Breast epithelium (tissue), 3 donors: ENCODE data around the gene DTX3L.

Source experiments
- POLR2A ChIP-seq: fragments of 450-650 bp; IDR thresholded peaks from one replicate; pipeline ENCODE4 v1.6.1; 2016; ENCODE audit warnings: antibody characterized with exemption, mild to moderate bottlenecking, moderate library complexity
- TF ChIP-seq, protein P1 (sequence below), 3 donors: fragments of 450-650 bp; IDR thresholded peaks; one replicate each; pipeline ENCODE4 v1.5.1; 2016 to 2017; ENCODE audit warnings: antibody characterized with exemption in 3 of 3, mild to moderate bottlenecking in 3 of 3, moderate library complexity in 3 of 3

DNA sequence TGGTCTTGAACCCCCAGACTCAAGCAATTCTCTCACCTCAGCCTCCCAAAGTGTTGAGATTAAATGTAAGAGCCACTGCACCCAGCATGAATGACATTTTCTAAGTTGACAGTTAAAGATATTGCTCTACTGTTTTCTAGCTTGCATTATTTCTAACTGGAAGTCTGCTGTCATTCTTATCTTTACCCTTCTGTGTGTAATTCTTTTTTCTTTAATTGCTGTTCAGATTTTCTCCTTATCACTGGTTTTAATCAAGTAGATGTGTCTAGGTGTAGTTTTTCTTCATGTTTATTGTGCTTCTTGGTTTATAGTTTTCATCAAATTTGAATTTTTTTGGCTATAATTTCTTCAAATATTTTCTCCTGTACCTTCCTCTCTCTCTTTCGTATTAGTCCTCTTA, 18.3 kb downstream of the DTX3L start:
- no peak for TF ChIP-seq POLR2A
- TF ChIP-seq, protein P1, sequence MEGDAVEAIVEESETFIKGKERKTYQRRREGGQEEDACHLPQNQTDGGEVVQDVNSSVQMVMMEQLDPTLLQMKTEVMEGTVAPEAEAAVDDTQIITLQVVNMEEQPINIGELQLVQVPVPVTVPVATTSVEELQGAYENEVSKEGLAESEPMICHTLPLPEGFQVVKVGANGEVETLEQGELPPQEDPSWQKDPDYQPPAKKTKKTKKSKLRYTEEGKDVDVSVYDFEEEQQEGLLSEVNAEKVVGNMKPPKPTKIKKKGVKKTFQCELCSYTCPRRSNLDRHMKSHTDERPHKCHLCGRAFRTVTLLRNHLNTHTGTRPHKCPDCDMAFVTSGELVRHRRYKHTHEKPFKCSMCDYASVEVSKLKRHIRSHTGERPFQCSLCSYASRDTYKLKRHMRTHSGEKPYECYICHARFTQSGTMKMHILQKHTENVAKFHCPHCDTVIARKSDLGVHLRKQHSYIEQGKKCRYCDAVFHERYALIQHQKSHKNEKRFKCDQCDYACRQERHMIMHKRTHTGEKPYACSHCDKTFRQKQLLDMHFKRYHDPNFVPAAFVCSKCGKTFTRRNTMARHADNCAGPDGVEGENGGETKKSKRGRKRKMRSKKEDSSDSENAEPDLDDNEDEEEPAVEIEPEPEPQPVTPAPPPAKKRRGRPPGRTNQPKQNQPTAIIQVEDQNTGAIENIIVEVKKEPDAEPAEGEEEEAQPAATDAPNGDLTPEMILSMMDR (IDR thresholded peaks at IDR 0.05) = no peak
